NCI-H2029 (cell line): Measurements from ENCODE around the gene IQGAP3.
"Not testable (repeated sequence)": the region's sequence is repeated elsewhere in the genome, so short reads cannot be mapped to it uniquely, and the experiment has no call there.

Source experiments
- DNase-seq: peaks from one replicate; lab custom pipeline; 2025; lab: John Stamatoyannopoulos, UW

Gene IQGAP3, protein sequence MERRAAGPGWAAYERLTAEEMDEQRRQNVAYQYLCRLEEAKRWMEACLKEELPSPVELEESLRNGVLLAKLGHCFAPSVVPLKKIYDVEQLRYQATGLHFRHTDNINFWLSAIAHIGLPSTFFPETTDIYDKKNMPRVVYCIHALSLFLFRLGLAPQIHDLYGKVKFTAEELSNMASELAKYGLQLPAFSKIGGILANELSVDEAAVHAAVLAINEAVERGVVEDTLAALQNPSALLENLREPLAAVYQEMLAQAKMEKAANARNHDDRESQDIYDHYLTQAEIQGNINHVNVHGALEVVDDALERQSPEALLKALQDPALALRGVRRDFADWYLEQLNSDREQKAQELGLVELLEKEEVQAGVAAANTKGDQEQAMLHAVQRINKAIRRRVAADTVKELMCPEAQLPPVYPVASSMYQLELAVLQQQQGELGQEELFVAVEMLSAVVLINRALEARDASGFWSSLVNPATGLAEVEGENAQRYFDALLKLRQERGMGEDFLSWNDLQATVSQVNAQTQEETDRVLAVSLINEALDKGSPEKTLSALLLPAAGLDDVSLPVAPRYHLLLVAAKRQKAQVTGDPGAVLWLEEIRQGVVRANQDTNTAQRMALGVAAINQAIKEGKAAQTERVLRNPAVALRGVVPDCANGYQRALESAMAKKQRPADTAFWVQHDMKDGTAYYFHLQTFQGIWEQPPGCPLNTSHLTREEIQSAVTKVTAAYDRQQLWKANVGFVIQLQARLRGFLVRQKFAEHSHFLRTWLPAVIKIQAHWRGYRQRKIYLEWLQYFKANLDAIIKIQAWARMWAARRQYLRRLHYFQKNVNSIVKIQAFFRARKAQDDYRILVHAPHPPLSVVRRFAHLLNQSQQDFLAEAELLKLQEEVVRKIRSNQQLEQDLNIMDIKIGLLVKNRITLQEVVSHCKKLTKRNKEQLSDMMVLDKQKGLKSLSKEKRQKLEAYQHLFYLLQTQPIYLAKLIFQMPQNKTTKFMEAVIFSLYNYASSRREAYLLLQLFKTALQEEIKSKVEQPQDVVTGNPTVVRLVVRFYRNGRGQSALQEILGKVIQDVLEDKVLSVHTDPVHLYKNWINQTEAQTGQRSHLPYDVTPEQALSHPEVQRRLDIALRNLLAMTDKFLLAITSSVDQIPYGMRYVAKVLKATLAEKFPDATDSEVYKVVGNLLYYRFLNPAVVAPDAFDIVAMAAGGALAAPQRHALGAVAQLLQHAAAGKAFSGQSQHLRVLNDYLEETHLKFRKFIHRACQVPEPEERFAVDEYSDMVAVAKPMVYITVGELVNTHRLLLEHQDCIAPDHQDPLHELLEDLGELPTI (N-terminal part only)

DNA sequence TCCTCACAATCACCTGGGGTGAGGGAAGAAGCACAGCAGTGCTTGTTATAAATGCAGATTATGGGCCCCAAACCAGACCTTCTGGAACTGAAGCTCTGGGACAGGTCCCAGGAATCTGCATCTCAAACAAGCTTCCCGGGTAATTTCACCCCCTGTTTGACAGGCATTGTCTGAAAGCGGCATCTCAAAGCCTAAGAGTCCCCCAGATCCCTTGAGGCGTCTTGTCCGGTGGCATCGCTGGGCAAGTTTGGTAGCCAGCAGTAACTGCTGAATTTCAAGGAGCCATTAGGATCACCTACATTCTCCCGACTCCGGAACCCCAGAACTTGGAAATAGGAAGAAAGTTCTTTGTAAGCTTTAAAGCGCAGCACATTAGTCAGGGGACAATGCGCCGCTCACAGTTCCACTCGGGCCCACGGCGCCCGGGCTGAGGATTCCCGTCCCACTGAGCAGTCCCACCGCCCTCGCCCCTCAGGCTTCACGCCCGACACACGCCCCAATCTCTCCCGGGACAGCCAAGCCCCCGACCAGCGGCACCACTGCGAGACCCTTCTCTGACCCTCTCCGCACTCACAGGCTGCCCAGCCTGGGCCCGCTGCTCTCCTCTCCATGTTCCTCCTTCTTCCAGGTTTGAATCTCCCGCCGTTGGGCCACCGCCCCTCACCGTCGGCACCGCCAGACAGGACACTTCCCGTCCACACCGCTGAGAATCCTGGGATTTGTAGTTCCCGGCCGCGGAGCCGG is at the start of gene IQGAP3:
TSS of gene IQGAP3 (minus strand) at position 647 of the 744 bp plus-strand sequence. CDS start at position 611, 36 bp downstream.
- peak; percentile 77 for DNase-seq

DNA sequence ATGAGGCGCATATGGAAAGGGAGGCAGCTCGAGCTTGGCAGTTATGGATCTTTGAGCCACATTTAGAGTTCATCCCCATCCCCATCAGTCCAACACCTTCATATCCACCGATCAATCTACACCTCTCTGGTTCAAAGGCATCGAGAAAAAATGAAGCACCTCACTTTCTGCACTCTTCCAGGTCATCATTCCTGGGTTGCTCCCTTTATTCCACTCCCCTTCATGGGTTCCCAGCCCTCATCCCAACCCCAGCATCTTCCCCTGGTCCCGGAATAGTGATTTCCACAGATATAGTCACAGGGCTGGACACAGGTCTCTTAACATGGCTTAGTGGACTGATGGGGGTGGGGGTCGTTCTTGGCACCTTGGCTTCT is 47.2 kb upstream of the IQGAP3 start:
- DNase-seq, result no peak

GRCh38 chr1:156618853-156619581 is 46.7 kb upstream of the IQGAP3 start, which contains the start of gene HAPLN2:
HAPLN2 (plus strand) TSS chr1:156619415; CDS start chr1:156623491, 4,076 bp downstream.
- no peak for DNase-seq

DNA sequence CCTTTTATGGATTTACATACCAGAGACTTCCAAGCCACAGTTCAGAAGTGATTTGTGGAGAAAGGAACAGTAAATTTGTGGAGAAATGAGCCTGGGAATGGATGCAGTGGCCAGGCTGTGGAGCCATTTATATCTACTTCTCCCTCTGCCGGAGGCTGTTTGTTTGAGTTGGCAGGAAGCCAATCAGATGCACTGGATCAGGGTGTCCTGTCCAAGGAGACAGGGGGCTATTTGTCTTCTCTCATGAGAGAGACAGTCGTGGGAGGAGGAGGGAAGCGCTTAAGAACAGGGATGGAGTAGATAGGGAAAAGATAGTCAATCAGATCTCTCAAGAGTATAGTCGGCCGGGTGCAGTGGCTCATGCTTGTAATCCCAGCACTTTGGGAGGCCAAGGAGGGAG is 44.1 kb upstream of the IQGAP3 start:
- peak; percentile 51 for DNase-seq

- DNase-seq, result no peak
Observed at GRCh38 chr1:156615946-156616345, 43.6 kb upstream of the IQGAP3 start.

DNA sequence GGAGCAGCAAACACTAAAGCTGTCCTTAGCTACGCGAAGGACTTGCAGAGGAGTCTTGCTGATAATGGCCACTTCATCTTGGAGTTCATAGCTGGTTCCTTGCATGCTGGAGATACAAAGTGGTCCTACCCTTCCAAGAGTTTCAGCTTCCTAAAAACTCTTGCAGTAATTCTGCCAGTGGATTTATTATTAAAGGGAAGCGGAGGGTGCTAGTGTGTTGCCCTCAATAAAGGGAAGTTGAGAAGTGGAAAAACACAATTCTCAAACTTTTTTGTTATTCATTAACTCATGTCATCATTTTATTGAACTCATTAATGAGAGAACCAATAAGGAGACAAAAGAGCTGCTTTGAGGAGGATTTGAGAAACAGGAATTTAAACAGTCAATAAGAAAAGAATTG is 40.3 kb upstream of the IQGAP3 start:
- no peak for DNase-seq

DNA sequence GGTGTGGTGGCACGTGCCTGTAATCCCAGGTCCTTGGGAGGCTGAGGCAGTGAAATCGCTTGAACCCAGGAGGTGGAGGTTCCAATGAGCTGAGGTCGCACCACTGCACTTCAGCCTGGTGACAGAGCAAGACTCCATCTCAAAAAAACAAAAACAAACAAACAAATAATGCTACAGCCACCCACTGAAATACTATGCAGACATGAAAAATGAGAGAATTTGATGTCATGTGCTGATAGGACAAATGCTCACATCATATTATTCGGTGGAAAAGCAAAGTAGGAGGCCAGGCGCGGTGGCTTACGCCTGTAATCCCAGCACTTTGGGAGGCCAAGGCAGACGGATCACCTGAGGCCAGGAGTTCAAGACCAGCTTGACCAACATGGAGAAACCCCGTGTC is 37.7 kb upstream of the IQGAP3 start:
- not testable (repeated sequence) for DNase-seq

- no peak for DNase-seq
Observed at GRCh38 chr1:156608981-156609380, 36.6 kb upstream of the IQGAP3 start.

- DNase-seq, result peak; percentile 75
Observed at GRCh38 chr1:156608036-156608674, 35.8 kb upstream of the IQGAP3 start.

GRCh38 chr1:156607344-156607743 is 35.0 kb upstream of the IQGAP3 start:
- DNase-seq, result not testable (repeated sequence)

DNA sequence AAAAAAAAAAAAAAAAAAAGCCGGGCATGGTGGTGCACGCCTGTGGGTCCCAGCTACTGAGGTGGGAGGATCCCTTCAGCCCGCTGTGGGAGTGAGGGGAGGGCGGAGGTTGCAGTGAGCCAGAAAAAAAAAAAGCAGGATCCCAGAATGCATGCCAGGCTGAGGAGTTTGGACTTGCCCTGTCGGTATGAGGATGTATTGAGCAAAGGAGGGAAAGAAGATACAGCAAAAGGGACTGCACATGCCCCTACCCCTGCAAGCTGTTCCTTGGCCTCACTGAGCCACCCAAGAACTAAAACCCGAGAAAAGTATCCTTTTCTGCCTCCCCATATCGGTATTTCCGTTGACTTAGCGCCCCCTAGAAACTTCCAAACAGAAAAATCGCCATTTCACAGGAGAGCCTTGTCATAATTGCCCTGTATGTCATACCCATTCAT is 30.2 kb upstream of the IQGAP3 start:
- no peak for DNase-seq

GRCh38 chr1:156601892-156602291 is 29.5 kb upstream of the IQGAP3 start:
- DNase-seq, result no peak

- DNase-seq, result peak; percentile 50
Observed at GRCh38 chr1:156601122-156601830, 28.9 kb upstream of the IQGAP3 start, which contains the start of gene GPATCH4. GPATCH4 (minus strand) TSS chr1:156601479.

DNA sequence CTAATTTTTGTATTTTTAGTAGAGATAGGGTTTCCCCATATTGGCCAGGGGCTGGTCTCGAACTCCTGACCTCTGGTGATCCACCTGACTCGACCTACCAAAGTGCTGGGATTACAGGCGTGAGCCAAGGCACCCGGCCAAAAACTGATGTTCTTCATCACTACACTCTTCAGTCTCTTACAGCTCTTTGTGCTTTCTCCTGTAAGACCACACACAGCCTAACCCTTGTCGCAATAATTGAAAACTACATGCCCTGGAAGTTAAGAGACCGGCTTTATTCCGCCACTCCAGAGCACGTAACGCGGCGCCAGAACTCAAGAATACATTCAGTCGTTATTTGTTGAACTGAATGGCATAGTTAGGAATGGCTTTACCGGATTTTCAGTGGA is 28.4 kb upstream of the IQGAP3 start:
- DNase-seq, result no peak

- DNase-seq, result no peak
Observed at GRCh38 chr1:156599811-156600210, 27.4 kb upstream of the IQGAP3 start.

DNA sequence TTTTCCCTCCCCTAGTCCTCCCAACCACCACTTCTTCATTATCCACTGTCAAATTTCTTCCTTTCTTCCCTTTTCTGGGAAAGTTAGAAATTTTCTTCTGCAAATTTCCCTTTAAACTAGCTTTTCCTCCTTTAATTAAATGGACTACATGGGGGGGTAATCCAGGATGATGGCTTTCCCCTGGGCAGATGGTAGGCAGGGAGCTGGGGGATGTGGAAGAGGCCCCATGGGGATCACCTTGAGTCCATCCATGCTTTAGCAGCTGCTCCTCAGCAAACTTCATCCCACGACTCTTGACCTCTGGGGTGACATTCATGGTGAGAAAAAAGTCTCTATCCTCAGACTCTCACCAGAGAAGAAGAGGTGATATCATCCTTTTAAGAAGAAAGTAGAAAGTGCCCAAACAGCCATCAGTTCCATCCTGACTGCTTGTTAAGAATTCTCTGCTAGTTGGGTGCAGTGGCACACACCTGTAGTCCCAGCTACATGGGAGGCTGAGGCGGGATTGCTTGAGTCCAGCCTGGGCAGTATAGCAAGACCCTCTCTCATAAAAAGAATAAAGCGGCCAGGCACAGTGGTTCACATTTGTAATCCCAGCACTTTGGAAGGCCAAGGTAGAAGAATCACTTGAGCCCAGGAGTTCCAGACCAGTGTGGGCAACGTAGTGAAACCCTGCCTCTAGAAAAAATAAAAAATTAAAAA is 26.5 kb upstream of the IQGAP3 start:
- no peak for DNase-seq

DNA sequence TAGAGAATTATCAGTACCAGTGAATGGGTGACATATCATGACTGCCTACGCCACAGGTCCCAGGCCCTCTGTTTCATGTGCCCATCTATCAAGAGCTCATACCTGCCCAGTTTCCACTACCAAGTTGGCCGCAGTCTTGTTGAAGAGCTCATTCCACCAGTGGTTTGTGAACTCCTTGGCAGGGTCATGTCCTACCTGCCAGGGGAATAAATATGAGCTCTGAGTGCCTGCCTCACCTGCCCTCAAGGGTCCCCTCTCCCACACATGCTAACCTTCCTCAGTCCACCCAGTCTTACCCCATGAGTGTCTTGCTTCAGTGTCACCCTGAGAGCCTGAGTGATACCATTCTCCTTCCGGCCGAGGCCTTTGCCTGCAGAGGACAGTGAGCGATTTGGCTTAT is 25.8 kb upstream of the IQGAP3 start:
- no peak for DNase-seq

- DNase-seq, result no peak
Observed at GRCh38 chr1:156596426-156596825, 24.1 kb upstream of the IQGAP3 start.

DNA sequence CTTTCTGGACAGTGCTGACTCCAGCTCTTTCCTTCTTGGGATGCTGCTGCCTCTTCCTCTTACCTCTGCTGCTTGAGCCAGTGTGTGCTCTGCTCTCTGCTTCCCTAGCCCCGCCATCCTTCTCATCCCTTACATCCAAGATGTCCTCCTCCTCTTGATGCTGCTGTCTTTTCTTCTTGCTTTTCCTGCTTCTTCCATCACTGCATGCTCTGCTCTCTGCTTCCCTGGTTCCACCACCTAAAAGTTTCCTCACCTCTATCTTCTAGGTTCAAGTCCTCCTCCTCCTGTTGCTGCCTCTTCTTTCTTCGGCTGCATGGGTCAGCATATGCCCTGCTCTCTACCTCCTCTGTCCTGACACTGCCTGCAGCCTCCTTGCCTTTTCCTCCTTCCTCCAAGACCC is 22.7 kb upstream of the IQGAP3 start:
- DNase-seq, result no peak
